Loucy (cell line): ENCODE results near the gene SFTPB.
"Not testable (repeated sequence)": the region's sequence is repeated elsewhere in the genome, so short reads cannot be mapped to it uniquely, and the experiment has no call there.

ENCODE experiments used
- EZH2phosphoT487 ChIP-seq: fragments of 200-600 bp; IDR thresholded peaks from 2 replicates; pipeline ENCODE4 v1.6.1; 2018; ENCODE audit warnings: antibody characterized with exemption, mild to moderate bottlenecking, moderate library complexity, borderline replicate concordance
- TF ChIP-seq, protein P1 (sequence below): fragments of 200-600 bp; sonication (generic); conservative IDR thresholded peaks from 2 replicates; pipeline ENCODE4 v1.5.1; 2014; ENCODE audit warnings: mild to moderate bottlenecking, antibody characterized with exemption, low read length

DNA sequence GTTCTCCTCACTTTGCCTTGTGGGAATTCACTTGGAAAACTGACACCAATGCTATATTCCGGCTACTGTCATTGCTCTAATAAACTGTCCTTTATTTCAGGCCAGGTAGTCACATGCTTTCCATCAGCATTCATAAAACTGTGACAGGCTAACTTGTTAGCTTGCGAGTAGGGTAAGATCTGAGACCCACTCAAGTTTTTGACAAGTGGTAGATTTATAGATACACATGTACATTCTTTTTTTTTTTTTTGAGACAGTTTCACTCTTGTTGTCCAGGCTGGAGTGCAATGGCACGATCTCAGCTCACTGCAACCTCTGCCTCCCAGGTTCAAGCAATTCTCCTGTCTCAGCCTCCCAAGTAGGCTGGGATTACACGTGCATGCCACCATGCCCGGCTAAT, 50.3 kb downstream of the SFTPB start:
- TF ChIP-seq, protein P1, sequence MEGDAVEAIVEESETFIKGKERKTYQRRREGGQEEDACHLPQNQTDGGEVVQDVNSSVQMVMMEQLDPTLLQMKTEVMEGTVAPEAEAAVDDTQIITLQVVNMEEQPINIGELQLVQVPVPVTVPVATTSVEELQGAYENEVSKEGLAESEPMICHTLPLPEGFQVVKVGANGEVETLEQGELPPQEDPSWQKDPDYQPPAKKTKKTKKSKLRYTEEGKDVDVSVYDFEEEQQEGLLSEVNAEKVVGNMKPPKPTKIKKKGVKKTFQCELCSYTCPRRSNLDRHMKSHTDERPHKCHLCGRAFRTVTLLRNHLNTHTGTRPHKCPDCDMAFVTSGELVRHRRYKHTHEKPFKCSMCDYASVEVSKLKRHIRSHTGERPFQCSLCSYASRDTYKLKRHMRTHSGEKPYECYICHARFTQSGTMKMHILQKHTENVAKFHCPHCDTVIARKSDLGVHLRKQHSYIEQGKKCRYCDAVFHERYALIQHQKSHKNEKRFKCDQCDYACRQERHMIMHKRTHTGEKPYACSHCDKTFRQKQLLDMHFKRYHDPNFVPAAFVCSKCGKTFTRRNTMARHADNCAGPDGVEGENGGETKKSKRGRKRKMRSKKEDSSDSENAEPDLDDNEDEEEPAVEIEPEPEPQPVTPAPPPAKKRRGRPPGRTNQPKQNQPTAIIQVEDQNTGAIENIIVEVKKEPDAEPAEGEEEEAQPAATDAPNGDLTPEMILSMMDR = not testable (repeated sequence)
- TF ChIP-seq EZH2phosphoT487 = not testable (repeated sequence)
